ENCODE results near the gene TBC1D13.
"Not testable (repeated sequence)": the region's sequence is repeated elsewhere in the genome, so short reads cannot be mapped to it uniquely, and the experiment has no call there.

The TBC1D13 gene, protein sequence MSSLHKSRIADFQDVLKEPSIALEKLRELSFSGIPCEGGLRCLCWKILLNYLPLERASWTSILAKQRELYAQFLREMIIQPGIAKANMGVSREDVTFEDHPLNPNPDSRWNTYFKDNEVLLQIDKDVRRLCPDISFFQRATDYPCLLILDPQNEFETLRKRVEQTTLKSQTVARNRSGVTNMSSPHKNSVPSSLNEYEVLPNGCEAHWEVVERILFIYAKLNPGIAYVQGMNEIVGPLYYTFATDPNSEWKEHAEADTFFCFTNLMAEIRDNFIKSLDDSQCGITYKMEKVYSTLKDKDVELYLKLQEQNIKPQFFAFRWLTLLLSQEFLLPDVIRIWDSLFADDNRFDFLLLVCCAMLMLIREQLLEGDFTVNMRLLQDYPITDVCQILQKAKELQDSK

DNA sequence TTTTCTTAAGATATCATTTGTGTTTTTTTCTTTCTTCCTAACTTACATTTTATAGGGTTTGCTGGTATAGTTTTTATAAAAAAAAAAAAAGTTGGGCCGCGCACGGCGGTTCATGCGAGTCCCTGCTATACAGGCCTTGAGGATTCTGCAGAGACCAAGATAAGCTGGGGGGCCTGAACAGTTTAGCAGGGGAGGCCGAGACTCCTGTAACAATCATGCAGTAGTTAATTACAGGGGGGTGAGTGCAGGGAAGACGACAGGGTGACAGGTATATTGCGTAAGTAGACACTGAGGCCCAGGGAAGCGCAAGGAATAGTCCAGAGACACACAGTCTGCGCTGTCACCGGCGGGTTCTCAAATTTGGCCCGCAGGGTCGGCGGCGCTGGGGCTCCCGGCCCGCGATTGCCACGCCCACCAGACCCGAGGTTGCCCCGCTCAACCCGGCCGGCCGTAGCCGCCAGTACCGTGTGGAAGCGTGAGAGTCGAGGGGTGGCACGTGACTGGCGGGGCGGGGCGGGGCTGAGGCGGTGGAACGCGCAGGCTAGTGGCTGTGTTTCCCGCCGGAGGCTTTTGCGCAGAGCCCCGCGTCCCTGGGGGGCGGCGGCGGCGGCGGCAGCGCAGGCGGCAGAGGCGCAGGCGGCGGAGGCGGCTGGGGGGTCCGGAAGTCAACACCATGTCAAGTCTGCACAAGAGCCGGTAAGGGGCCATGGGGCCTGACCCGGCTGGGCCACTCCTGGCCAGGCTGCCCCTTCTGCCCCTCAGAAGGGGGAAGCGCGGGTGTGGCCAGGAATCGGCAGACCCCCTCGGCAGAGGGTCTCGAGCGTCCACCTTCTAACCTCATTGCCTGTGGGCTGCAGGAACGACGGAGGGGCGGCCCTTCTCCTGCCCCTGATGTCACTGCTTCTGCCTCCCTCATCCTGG is at the start of gene TBC1D13:
TBC1D13 (plus strand) TSS at position 573 of the 921 bp plus-strand sequence; CDS start at position 674, 101 bp downstream.
- DNase-seq (ENCODE audit: low read depth in 2 of 3, low spot score in 1 of 3), result peak; percentile 81 to 89 (median 84)

DNA sequence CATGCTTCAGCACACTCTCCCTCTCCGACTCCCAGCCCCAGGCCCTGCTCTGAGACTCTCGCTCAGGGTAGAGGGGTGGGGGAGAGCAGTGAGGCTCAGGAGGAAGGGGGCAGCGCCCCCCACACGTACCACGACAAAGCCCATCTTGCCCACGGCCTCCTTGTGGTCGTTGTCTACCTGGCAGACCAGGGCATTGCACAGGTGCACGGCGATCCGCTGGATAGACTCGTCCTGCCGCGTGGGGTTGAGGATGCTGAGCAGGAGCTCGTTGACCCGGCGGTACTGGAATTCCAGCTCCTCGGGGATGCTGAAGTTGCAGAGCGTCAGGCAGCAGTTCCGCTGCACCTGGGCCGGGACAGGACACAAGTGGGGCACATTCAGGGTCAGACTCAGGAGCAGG is 44.7 kb upstream of the TBC1D13 start:
- DNase-seq (ENCODE audit: low read depth in 2 of 3, low spot score in 1 of 3), result no peak

DNA sequence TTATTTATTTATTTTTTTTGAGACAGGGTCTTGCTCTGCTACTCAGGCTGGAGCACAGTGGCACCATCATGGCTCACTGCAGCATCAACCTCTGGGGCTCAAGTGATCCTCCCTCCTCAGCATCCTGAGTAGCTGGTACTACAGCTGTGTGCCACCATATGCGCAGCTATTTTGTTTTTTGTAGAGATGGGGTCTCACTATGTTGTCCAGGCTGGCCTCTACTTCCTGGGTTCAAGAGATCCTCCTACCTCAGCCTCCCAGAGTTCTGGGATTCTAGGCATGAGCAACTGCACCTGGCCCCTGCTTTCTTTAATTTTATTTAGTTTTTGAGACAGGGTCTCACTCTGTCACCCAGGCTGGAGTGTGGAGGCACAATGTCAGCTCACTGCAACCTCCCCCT is 43.6 kb upstream of the TBC1D13 start:
- no peak for DNase-seq (ENCODE audit: low read depth in 2 of 3, low spot score in 1 of 3)

DNA sequence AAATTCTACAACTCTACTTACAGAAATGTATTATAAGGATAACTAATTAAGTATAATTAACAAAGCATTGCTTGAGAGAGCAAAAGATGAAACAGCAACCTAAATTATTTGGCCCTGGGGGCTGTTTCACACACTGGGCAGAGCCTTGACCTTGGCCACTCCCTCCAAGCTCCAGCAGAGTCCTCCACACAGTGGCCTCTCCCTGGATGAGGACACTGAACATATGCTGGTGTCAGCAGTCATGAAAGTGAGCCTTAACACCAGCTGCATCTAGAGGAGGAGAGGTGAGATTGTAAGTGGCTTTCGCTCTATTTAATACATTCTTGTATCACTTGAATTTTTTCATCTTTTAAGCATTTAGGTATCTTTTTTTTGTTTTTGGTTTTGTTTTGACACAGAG is 39.8 kb upstream of the TBC1D13 start:
- no peak for DNase-seq (ENCODE audit: low read depth in 2 of 3, low spot score in 1 of 3)

DNA sequence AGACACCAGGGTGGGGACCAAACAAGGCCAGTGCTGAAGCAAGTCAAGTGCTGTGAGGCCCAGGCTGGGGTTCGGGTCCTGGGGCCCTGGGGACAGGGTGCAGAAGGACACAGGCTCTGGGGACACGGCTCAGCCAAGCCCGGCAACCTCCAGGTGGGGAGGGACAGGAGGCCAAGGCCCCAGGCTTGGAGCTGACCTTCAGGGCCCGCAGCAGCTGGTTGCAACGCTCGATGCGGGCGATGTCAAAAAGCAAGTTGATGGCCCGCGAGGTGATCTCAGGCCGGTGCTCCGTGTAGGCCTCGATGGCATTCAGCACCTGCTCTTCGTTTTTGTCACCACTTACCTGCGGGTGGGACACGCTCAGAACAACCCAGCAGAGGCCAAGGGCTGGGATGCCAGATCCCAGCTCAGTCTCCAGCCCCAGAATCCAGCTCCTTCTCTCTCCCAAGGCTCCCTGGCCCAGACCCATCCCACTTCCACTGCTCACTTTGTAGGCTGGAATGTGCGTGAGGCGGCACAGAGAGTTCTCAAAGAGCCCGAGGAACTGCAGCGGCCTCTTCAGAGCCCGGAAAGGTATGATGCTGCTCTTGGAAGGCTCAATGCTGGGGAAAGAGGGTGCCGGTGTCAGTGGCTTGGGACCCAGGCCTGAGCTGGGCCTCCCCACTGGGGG is 36.0 kb upstream of the TBC1D13 start:
- no peak for DNase-seq (ENCODE audit: low read depth in 2 of 3, low spot score in 1 of 3)

DNA sequence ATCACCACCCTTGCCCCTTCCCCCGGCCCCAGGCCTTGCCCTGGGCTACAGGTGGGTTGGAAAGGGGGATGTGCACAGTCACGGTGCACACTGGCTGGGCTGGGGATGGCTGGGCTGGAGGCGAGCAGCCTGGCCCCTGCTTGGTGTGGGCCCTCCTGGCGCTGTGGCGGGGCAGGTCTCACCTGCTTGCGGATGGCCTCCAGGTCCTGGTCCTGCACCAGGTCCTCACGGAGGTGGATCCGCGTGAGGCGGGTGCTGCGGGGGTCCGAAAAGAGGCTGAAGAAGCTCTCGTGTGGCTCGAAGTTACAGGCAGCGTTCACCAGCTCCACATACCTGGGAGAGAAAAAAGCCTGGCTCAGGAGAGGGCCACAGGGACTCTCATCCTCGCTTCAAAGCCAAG is 33.4 kb upstream of the TBC1D13 start:
- DNase-seq (ENCODE audit: low read depth in 2 of 3, low spot score in 1 of 3), result no peak

DNA sequence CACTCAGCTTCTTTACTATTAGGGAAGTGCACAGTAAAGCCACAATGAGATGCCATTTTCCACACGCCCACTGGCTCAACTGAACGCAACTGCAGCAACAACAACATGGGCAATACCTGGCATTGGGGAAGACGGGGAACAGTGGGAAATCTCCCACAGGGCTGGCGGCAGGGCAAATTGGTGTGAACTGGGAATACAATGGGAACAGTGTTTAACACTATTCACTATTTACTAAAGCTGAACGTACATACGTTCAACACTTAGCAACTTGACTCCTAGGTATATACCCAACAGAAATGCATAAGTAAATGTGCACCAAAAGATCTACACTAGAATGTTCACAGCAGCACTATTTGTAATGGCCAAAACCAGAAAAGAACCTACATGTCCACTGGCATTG is 29.5 kb upstream of the TBC1D13 start:
- DNase-seq (ENCODE audit: low read depth in 2 of 3, low spot score in 1 of 3), result no peak

DNA sequence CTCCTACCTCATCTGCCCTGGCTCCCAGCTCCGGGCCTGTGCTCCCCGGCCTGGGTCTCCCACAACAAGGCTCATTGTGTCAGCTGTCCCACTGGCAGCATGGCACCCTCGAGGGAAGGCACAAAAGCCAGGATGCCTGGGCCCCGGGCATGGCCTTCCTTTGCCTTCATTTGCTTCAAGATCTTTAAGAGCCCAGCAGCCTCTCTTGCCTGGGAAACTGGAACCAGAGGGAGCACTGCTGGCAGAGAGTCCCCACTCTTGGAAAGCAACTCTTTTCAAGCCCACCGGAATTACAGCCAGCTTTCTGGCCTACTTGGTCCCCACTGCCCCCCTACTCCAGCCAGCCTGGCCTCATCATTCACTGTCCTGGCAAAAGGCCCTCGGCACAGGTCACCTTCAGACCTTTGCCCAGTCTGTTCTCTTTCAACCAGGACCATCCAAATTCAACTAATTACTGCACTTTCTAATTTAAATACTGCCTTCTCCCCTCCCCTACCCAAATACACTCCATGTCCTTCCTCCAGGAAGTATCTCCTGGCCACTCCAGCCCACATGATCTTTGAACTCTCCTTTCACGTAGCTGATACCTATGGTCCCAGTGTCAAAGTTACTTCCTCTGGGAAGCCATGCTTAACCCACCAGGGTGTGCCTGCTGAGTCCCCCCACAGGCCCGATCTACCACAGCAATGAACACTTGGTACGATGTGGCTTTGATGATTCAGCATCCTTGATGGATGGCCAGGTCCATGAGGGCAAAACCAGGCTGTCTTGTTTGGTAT is 24.2 kb upstream of the TBC1D13 start:
- DNase-seq (ENCODE audit: low read depth in 2 of 3, low spot score in 1 of 3), result no peak

DNA sequence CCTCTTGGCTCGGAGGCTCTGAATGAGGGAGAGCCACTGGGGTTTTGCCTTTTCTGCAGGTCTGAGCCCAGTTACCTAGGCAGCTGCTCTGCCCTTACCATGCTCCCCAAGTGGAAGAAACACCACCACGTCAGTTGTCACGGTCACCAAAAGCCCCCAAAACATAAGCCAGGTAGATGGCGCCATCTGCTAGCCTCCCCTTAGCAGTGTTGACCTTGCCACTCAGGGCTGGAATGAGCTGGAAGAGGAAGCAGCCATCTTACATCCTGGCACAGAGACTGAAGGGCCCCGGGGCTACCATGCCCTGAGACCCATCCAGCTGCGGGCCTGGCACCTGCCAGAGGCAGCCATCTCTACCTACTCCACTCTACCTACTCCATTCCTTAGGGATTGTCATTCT is 22.7 kb upstream of the TBC1D13 start:
- no peak for DNase-seq (ENCODE audit: low read depth in 2 of 3, low spot score in 1 of 3)

DNA sequence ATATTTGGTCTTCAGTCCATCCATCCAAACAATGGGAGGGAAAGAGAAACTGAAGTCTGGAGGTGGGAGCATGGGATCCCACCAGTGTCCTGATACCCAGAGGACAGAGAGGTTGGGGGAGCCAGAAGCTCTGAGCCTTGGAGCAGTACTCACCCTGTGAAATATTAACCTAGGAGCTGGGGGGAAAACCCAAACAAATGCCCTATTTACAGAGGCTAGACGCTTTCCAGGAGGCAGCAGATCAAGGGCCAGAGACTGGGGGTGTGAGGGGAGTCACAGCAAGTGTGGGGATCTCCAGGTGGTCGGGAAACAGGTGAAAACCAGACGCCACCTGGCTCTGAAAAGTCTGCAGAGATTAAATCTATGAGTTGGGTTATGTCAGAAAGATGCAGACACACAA is 21.6 kb upstream of the TBC1D13 start:
- DNase-seq (ENCODE audit: low read depth in 2 of 3, low spot score in 1 of 3), result no peak

DNA sequence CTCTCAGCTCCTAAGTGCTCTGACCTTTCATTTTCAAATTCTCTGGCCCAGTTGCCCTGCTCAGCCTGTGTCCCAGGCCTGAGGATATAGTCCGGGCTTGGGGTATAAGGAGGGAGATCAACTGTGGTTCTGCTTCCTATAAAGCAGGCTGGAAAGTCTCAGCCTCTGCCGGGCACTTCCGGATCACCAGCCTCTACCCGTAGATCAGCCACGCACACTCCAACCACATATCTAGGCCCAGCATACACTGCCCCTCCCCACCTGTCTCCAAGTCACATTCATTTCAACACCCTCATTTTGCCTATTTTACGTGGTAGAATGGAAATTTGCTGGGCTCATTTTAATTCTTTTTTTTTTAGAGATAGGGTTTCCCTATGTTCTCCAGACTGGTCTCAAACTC is 18.4 kb upstream of the TBC1D13 start:
- no peak for DNase-seq (ENCODE audit: low read depth in 2 of 3, low spot score in 1 of 3)

DNA sequence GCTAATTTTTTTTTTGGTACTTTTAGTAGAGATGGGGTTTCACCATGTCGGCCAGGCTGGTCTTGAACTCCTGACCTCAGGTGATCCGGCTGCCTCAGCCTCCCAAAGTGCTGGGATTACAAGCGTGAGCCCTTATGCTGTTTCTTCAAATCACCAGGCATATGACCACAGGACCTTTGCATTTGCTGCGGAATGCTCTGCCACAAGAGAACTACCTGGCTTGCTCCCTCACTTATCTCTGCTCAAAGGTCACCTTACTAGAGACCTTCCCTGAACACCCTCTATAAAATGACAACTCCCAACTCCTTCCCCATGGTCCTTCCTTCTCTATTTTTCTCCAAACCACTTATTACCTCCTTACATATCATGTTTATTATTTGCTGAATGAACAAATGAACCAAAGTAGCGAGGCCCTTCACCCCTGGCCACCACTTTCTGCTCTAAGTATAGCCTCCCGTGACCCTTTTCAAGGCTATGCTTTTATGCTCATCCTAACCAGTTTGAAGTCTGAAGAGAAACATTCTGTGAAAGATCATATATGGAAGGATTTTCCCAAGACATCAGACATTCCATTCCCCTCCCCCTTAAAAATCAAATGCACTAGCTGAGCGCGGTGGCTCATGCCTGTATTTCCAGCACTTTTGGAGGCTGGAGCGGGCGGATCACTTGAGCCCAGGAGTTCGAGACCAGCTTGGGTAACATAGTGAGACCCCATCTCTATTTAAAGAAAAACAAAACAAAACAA is 16.6 kb upstream of the TBC1D13 start:
- DNase-seq (ENCODE audit: low read depth in 2 of 3, low spot score in 1 of 3), result no peak

DNA sequence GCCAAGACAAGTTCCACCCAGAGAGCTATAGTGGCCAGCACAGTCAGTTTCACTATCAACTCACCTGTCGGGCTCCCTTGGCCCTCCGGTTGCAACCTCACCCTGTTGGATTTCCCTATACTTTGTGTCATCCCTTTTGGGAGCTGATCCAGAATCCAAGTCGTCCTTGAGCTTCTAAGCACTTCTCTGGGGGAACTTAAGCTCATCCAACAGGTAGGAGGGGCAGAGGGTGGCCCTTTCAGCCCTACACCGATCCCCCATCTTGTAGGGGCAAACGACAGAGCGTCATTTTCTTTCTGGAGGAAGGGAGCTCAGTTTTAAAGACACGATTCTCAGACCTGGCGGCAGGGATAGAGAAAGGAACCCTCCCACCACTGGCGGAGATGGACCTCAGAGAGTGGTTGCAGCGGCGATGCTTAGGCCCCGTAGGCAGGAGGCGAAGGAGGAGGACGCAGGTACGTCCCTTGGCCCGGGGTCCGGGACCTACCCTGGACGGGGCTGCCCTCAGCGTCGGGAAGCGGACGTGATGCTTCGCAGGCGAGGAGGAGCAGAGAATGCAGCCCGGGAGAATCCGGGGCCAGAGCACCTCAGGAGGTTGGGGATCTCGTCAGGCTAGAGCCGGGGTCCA is 15.8 kb upstream of the TBC1D13 start:
- DNase-seq (ENCODE audit: low read depth in 2 of 3, low spot score in 1 of 3), result peak in 1 of 3 donors; percentile 13

DNA sequence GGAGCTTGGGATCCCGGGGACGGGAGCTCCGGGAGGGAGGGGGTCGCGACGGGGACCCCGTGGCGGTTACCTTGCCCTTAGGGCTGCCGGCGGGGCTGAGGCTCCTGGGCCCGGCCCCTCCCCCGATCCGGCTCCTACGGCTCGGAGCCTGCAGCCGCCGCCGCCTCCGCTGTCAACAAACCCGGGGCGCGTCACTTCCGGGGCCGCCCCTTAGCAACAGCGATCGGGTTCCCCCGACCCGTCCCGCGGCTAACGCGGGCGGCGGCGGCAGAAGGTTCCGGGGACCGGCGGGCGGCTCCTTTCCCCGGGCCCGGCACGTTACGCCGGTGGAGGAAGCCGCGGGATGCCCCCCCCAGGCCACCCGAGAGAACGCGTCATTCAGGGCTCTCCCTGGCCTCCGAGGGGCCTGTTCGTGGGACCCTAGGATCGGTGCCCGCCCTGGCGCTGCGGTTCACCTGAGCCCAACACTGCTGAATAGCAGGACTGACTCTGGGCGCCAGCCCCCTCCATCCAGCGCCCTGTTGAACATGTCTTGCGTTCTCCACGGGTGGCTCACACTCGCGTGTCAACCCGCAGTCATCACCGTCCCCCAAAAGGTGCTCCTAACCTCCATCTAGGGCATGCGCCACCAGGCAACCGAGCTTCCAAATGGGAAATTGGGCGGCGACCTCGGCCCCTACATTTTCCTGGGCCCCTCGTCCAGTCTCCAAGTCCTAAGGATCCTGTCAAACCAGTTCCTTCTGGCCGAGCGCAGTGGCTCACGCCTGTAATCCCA is 15.1 kb upstream of the TBC1D13 start, which contains the start of gene ZER1:
ZER1 (minus strand) TSS at position 183 of the 775 bp plus-strand sequence. CDS start 16,362 bp downstream, outside the sequence.
- peak; percentile 85 to 92 (median 91) for DNase-seq (ENCODE audit: low read depth in 2 of 3, low spot score in 1 of 3)

DNA sequence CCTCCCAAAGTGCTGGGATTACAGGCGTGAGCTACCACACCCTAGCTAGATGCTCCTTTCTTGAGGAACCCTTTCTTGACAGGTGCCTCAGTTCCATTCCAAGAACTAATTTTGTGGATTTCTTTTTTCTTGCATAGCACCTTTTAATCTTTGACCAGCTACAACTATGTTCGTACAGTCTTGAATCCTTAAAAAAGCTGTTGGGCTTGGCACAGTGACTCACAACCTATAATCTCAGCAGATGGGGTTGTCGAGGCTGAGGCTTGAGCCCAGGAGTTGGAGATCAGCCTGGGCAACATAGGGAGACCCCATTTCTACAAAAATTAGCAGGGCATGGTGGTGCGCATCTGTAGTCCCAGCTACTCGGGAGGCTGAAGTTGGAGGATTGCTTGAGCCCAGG is 14.0 kb upstream of the TBC1D13 start:
- no peak for DNase-seq (ENCODE audit: low read depth in 2 of 3, low spot score in 1 of 3)

DNA sequence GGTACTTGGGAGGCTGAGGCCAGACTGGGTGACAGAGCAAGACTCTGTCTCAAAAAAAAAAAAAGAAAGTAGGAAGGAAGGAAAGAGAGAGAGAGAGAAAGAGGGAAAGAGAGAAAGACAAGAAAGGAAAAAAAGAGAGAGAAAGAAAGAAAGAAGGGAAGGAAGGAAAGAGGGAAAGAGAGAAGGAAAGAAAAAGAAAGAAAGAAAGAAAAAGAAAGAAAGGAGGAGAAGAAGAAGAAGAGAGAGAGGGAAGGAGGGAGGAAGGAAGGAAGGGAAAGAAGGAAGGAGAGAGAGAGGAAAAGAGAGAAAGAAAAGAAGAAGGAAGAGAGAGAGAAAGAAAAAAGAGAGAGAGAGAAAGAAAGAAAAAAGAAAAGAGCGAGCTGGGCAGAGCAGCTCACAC is 12.2 kb upstream of the TBC1D13 start:
- DNase-seq (ENCODE audit: low read depth in 2 of 3, low spot score in 1 of 3), result no peak

DNA sequence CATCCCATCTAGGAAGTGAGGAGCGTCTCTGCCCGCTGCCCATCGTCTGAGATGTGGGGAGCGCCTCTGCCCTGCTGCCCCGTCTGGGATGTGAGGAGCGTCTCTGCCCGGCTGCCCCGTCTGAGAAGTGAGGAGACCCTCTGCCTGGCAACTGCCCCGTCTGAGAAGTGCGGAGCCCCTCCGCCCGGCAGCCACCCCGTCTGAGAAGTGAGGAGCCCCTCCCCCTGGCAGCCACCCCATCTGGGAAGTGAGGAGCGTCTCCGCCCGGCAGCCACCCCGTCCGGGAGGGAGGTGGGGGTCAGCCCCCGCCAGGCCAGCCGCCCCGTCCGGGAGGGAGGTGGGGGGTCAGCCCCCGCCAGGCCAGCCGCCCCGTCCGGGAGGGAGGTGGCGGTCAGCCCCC is 7.0 kb upstream of the TBC1D13 start:
- DNase-seq (ENCODE audit: low read depth in 2 of 3, low spot score in 1 of 3), result not testable (repeated sequence)

DNA sequence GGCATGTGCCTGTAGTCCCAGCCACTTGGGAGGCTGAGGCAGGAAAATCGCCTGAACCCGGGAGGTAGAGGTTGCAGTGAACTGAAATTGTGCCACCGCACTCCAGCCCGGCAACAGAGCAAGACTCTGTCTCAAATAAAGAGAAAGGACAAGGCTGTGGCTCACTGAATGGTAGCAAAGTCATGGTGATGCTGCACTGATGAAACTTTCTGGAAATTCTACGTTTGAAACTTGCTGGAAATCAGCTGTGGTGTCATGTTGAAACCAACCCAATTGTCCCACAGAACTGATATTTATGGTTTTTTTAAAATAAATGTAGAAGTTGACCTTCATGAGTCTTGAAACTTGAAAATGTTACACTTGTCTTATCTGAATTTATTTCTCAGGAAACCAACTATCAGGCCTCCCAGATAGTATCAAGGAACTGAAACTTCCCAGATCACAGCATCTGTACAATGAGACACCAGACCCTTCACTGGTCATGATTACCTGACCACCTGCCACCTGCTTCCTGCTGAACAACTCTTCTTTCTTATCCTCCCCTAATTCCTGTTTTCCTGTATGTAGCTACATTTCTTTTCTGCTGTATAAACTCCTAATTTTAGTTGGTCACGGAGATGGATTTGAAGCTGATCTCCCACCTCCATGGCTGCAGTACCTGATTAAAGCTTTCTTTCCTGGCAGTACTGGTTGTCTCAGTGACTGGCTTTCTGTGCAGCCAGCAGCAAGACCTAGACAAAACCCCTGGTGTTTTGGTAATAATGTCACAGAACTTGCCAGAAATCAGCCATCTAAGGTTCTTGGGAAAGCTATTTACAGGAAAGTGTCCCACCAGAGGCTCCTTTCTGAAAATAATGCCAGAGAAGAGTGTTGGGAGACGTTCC is 5.6 kb upstream of the TBC1D13 start:
- DNase-seq (ENCODE audit: low read depth in 2 of 3, low spot score in 1 of 3), result no peak

Measured in stimulated activated CD4-positive, alpha-beta T cell treated with anti-CD3 and anti-CD28 coated beads, Interleukin-12 subunit alpha, Interleukin-12 subunit beta, amount 100 ng/mL, for 48 hours (primary cell).